Measurements from ENCODE around the gene FCHSD2. TPM values are rescaled to one million over a fixed set of nuclear protein-coding genes. Genes with fewer than 3 reads are reported as not detected.

Gene FCHSD2
- total and polyA plus RNA-seq, 2 of the 13 experiments (the other 11 are each of a cell fraction or from before 2014, with no cell fraction given): 20.5 to 24.8 TPM

GRCh38 chr11:73143126-73143838 lies 1.2 kb upstream of the FCHSD2 start (continued):
- TF ChIP-seq ZSCAN20 (CRISPR knock-in tag; IDR thresholded peaks at IDR 0.05; ENCODE audit: borderline replicate concordance) (no peak), NRL (CRISPR knock-in tag; IDR thresholded peaks at IDR 0.05; ENCODE audit: borderline replicate concordance) (no peak), PRDM4 (CRISPR knock-in tag; IDR thresholded peaks at IDR 0.05; ENCODE audit: borderline replicate concordance) (no peak), PAXIP1 (CRISPR knock-in tag; conservative IDR thresholded peaks at IDR 0.05) (peak; percentile 48; the same call in 1 of the 2 replicates), ARID2 (CRISPR knock-in tag; IDR thresholded peaks at IDR 0.05; ENCODE audit: borderline replicate concordance) (no peak), TEAD3 (CRISPR knock-in tag; optimal IDR thresholded peaks at IDR 0.05; ENCODE audit: borderline replicate concordance) (no peak), CBFB (CRISPR knock-in tag; IDR thresholded peaks at IDR 0.05) (no peak), POLR2A (IDR thresholded peaks at IDR 0.05; ENCODE audit: insufficient read depth in 1 of 2, low read depth in 2 of 2, low read length in 2 of 2) (peak in 1 of 2 experiments; percentile 57; a peak in 2 of 4 replicates), HOXA9 (CRISPR knock-in tag; IDR thresholded peaks at IDR 0.05; ENCODE audit: borderline replicate concordance) (no peak), ZBTB49 (CRISPR knock-in tag; IDR thresholded peaks at IDR 0.05; ENCODE audit: borderline replicate concordance) (no peak), PLRG1 (conservative IDR thresholded peaks at IDR 0.05) (no peak), ZNF484 (CRISPR knock-in tag; IDR thresholded peaks at IDR 0.05; ENCODE audit: borderline replicate concordance, low read depth) (no peak), ZNF33A (CRISPR knock-in tag; IDR thresholded peaks at IDR 0.05; ENCODE audit: borderline replicate concordance) (no peak), TBL1XR1 (IDR thresholded peaks at IDR 0.05; ENCODE audit: borderline replicate concordance, low read length, partially characterized antibody) (no peak), NFE2 (CRISPR knock-in tag; IDR thresholded peaks at IDR 0.05) (no peak), SP5 (CRISPR knock-in tag; IDR thresholded peaks at IDR 0.05; ENCODE audit: borderline replicate concordance, low read depth) (no peak), HMGXB4 (CRISPR knock-in tag; IDR thresholded peaks at IDR 0.05; ENCODE audit: borderline replicate concordance in 1 of 2, low read depth in 1 of 2) (0 out of 4 replicates have a peak, but pooled peaks of 1 of the 2 experiments have one; percentile 34), FOXA1 (IDR thresholded peaks at IDR 0.05) (no peak), FOXA1 (CRISPR knock-in tag; IDR thresholded peaks at IDR 0.05) (peak; percentile 84), ZNF768 (CRISPR knock-in tag; IDR thresholded peaks at IDR 0.05) (no peak)
